H1 (cell line): ENCODE results near the gene ADCK2.

Experiments used
- EP300 ChIP-seq, 2 experiments: IDR thresholded peaks; 1 replicate in 1 of 2; 2 replicates in 1 of 2; pipeline ENCODE4 v1.6.1; 2011 to 2012; ENCODE audit warnings: low read depth in 2 of 2, low read length in 2 of 2, mild to moderate bottlenecking in 2 of 2, borderline replicate concordance in 1 of 2, inconsistent platforms in 1 of 2, moderate library complexity in 1 of 2
- GABPA ChIP-seq: IDR thresholded peaks from 2 replicates; pipeline ENCODE4 v1.6.1; 2011; ENCODE audit warnings: mild to moderate bottlenecking, low read length, moderate library complexity, borderline replicate concordance; ENCODE audit not compliant: insufficient read depth
- GTF2F1 ChIP-seq: IDR thresholded peaks from 2 replicates; pipeline ENCODE4 v1.6.1; 2012; ENCODE audit warnings: low read depth, low read length, improper control_type of control experiment, borderline replicate concordance
- NRF1 ChIP-seq: IDR thresholded peaks from 2 replicates; pipeline ENCODE4 v1.6.1; 2011; ENCODE audit warnings: mild to moderate bottlenecking, low read depth, low read length, improper control_type of control experiment
- PHF8 ChIP-seq: fragments of 200-600 bp; sonication (generic); conservative IDR thresholded peaks from 2 replicates; pipeline ENCODE4 v1.7.1; 2012; ENCODE audit warnings: low read depth, mild to moderate bottlenecking, inconsistent platforms, low read length, moderate library complexity
- POLR2A ChIP-seq, 2 experiments: IDR thresholded peaks; 1 replicate in 1 of 2; 2 replicates in 1 of 2; pipeline ENCODE4 v1.6.1; 2011; ENCODE audit warnings: low read depth in 2 of 2, low read length in 2 of 2, mild to moderate bottlenecking in 2 of 2; ENCODE audit errors: control extremely low read depth in 1 of 2
- RFX5 ChIP-seq: IDR thresholded peaks from 2 replicates; pipeline ENCODE4 v1.6.1; 2011; ENCODE audit warnings: low read depth, low read length, improper control_type of control experiment, borderline replicate concordance
- RXRA ChIP-seq: IDR thresholded peaks from 2 replicates; pipeline ENCODE4 v1.6.1; 2011; ENCODE audit warnings: low read depth, mild to moderate bottlenecking, low read length, moderate library complexity; ENCODE audit not compliant: insufficient read depth
- TAF7 ChIP-seq: optimal IDR thresholded peaks from 2 replicates; pipeline ENCODE3; 2011; ENCODE audit warnings: low read depth, mild to moderate bottlenecking, inconsistent platforms, low read length, moderate library complexity, borderline replicate concordance
- TCF12 ChIP-seq: IDR thresholded peaks from 2 replicates; pipeline ENCODE4 v1.6.1; 2011; ENCODE audit warnings: low read depth, mild to moderate bottlenecking, low read length
- TF ChIP-seq, protein P1 (sequence below), 3 experiments: IDR thresholded peaks; 1 replicate in 2 of 3; 2 replicates in 1 of 3; pipeline versions ENCODE4 v1.5.1 to v1.6.1; 2011; ENCODE audit warnings: low read length in 3 of 3, mild to moderate bottlenecking in 3 of 3, inconsistent platforms in 2 of 3, low read depth in 1 of 3, moderate library complexity in 1 of 3; ENCODE audit not compliant: insufficient read depth in 1 of 3; ENCODE audit errors: control extremely low read depth in 1 of 3
- TF ChIP-seq, protein P2 (sequence below): IDR thresholded peaks from 2 replicates; pipeline ENCODE4 v1.6.1; 2011; ENCODE audit warnings: low read depth, mild to moderate bottlenecking, low read length; ENCODE audit not compliant: insufficient read depth
- TF ChIP-seq, protein P3 (sequence below): IDR thresholded peaks from 2 replicates; pipeline ENCODE4 v1.6.1; 2012; ENCODE audit warnings: inconsistent platforms

GRCh38 chr7:140631021-140631420 is 41.7 kb upstream of the ADCK2 start:
- no peak for TF ChIP-seq PHF8
- no peak for TF ChIP-seq RXRA
- no peak for TF ChIP-seq POLR2A (IDR thresholded peaks at IDR 0.05; ENCODE audit: control extremely low read depth in 1 of 2, low read depth in 2 of 2, low read length in 2 of 2)
- TF ChIP-seq, protein P1, sequence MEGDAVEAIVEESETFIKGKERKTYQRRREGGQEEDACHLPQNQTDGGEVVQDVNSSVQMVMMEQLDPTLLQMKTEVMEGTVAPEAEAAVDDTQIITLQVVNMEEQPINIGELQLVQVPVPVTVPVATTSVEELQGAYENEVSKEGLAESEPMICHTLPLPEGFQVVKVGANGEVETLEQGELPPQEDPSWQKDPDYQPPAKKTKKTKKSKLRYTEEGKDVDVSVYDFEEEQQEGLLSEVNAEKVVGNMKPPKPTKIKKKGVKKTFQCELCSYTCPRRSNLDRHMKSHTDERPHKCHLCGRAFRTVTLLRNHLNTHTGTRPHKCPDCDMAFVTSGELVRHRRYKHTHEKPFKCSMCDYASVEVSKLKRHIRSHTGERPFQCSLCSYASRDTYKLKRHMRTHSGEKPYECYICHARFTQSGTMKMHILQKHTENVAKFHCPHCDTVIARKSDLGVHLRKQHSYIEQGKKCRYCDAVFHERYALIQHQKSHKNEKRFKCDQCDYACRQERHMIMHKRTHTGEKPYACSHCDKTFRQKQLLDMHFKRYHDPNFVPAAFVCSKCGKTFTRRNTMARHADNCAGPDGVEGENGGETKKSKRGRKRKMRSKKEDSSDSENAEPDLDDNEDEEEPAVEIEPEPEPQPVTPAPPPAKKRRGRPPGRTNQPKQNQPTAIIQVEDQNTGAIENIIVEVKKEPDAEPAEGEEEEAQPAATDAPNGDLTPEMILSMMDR (IDR thresholded peaks at IDR 0.05; ENCODE audit: control extremely low read depth in 1 of 3, insufficient read depth in 1 of 3, low read depth in 1 of 3, low read length in 3 of 3) = no peak
- TF ChIP-seq GTF2F1 = no peak
- TF ChIP-seq, protein P2, sequence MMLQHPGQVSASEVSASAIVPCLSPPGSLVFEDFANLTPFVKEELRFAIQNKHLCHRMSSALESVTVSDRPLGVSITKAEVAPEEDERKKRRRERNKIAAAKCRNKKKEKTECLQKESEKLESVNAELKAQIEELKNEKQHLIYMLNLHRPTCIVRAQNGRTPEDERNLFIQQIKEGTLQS = no peak
- TF ChIP-seq NRF1 = no peak
- TF ChIP-seq, protein P3, sequence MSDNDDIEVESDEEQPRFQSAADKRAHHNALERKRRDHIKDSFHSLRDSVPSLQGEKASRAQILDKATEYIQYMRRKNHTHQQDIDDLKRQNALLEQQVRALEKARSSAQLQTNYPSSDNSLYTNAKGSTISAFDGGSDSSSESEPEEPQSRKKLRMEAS = no peak
- TF ChIP-seq TAF7 = no peak
- no peak for TF ChIP-seq GABPA
- no peak for TF ChIP-seq EP300 (IDR thresholded peaks at IDR 0.05; ENCODE audit: borderline replicate concordance in 1 of 2, low read depth in 2 of 2, low read length in 2 of 2)
- TF ChIP-seq TCF12 = no peak
- no peak for TF ChIP-seq RFX5
